ENCODE measurements around the gene MRPL58.
A peak's percentile ranks its signal among the peaks of the same experiment; 100 is the strongest.
"Not testable (repeated sequence)": the region's sequence is repeated elsewhere in the genome, so short reads cannot be mapped to it uniquely, and the experiment has no call there.

MRPL58 gene

GRCh38 chr17:74987418-74987908, 25.0 kb upstream of the MRPL58 start, which contains the start of gene CDR2L:
Gene CDR2L (plus strand): TSS chr17:74987632. CDS start chr17:74988044, 412 bp downstream.
- DNase-seq (ENCODE audit: low read depth) = peak; percentile 94

GRCh38 chr17:74987909-74988711, 24.4 kb upstream of the MRPL58 start:
- peak; percentile 80 for DNase-seq (ENCODE audit: low read depth)

GRCh38 chr17:74990581-74991105, 21.8 kb upstream of the MRPL58 start:
- no peak for DNase-seq (ENCODE audit: low read depth)

DNA sequence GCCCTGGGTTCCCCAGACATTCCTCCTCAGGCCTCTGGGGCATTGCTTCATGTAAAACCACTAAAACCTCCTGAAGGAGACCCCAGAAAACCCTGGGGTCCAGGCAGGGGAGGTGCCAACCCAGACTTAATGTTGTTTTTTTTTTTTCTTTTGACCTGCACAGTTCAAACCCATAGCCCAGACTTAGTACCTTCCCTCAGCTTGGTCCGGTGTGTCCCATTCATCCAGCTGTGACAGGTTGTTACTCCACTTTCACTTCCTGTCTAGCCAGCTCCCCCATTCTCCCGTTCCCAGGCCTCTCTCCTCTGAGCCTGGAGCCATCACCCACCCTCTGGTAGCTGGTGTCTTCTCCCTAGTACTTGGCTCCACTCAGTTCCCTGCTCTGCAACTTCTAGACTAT, 20.2 kb upstream of the MRPL58 start:
- no peak for DNase-seq (ENCODE audit: low read depth)

DNA sequence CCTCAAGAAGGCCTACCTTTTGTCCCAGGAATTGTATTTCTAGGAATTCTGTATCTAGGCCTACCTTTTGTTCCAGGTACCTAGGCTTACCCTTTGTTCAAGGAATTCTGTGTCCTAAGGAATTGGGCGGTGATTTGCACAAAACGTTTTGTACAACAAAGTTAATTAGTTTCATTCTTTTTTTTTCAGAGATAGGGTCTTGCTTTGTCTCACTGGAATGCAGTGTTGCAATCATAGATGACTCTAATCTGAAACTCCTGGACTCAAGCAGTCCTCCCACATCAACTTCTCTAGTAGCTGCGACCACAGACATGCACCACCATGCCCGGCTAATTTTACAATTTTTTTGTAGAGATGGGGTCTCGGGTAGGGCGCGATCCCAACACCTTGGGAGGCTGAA, 18.0 kb upstream of the MRPL58 start:
- DNase-seq (ENCODE audit: low read depth) = peak; percentile 80

GRCh38 chr17:74995847-74996246, 16.6 kb upstream of the MRPL58 start:
- DNase-seq (ENCODE audit: low read depth) = no peak

- DNase-seq (ENCODE audit: low read depth) = no peak
These were observed 13.7 kb upstream of the MRPL58 start for GRCh38 chr17:74998783-74999182.

GRCh38 chr17:74999523-74999922, 12.9 kb upstream of the MRPL58 start:
- no peak for DNase-seq (ENCODE audit: low read depth)

GRCh38 chr17:75001915-75002843, 10.3 kb upstream of the MRPL58 start:
- DNase-seq (ENCODE audit: low read depth) = no peak

- DNase-seq (ENCODE audit: low read depth) = no peak
These were observed 9.2 kb upstream of the MRPL58 start for GRCh38 chr17:75003070-75003956.

- no peak for DNase-seq (ENCODE audit: low read depth)
These were observed 8.5 kb upstream of the MRPL58 start for GRCh38 chr17:75003957-75004355.

DNA sequence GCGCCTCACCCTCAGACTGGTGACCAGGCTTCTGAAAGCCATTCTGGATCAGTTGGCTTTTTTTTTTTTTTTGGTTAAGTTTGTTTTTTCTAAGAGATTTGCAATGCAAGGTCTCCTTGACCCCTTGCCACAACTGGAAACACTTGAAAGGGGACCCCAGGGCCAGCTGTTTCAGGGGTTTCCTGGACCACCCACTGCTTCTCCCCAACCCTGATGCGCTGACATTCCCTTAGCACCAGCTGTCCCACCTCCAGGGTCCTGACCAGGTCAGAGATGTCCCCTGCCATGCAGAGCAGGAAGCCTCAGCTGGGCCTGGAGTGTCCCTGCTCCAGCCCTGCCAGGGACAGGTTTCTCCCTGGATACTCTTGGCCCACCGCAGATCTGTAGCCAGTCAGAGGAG, 8.1 kb upstream of the MRPL58 start:
- no peak for DNase-seq (ENCODE audit: low read depth)

- no peak for DNase-seq (ENCODE audit: low read depth)
These were observed 7.2 kb upstream of the MRPL58 start for GRCh38 chr17:75005291-75005690.

GRCh38 chr17:75006084-75006483, 6.4 kb upstream of the MRPL58 start:
- not testable (repeated sequence) for DNase-seq (ENCODE audit: low read depth)

GRCh38 chr17:75006653-75007052, 5.8 kb upstream of the MRPL58 start:
- DNase-seq (ENCODE audit: low read depth) = no peak

- no peak for DNase-seq (ENCODE audit: low read depth)
These were observed 4.1 kb upstream of the MRPL58 start for GRCh38 chr17:75008373-75008772.

DNA sequence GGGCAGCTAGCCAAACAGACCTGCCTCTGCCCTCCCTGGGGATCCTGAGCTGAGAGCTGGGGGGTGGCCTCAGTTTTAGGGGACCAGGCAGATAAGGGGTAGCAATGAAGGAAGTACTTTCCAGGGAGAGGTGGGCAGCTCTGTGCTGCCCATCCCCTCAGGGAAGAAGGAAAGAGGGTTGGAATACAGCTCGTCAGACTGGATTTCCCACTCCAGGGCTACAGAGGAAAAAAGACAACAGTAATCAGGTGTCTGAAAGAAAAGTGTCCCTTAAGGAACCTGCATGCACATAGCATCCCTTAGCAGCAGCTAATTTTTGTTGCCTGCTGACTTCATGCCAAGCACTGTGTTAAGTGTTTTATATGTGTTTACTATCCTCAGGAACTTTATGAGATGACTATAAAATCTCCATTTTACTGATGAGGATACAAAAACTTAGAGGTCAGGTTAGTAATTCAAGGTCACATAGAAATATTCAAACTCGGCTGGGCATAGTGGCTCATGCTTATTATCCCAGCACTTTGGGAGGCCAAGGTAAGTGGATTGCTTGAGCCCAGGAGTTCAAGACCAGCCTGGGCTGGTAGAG, 3.2 kb upstream of the MRPL58 start:
- no peak for DNase-seq (ENCODE audit: low read depth)

GRCh38 chr17:75010683-75011400, 1.6 kb upstream of the MRPL58 start:
- peak; percentile 47 for DNase-seq (ENCODE audit: low read depth)

GRCh38 chr17:75011401-75012095, 922 bp upstream of the MRPL58 start:
- peak; percentile 82 for DNase-seq (ENCODE audit: low read depth)

DNA sequence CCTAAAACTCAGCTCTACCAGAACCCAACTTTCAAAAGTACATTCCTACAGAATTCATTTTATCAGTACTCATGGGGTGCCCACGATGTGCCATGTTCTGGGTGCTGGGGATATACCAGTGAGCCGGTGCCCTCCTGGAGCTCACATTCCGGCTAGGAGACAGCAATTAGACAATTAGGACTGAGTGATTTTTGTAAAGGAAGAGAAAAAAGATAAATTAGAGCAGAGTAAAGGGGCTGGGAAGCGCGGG, 449 bp upstream of the MRPL58 start:
- no peak for DNase-seq (ENCODE audit: low read depth)
